Measurements from ENCODE around the gene PTPRG.

PTPRG gene

DNA sequence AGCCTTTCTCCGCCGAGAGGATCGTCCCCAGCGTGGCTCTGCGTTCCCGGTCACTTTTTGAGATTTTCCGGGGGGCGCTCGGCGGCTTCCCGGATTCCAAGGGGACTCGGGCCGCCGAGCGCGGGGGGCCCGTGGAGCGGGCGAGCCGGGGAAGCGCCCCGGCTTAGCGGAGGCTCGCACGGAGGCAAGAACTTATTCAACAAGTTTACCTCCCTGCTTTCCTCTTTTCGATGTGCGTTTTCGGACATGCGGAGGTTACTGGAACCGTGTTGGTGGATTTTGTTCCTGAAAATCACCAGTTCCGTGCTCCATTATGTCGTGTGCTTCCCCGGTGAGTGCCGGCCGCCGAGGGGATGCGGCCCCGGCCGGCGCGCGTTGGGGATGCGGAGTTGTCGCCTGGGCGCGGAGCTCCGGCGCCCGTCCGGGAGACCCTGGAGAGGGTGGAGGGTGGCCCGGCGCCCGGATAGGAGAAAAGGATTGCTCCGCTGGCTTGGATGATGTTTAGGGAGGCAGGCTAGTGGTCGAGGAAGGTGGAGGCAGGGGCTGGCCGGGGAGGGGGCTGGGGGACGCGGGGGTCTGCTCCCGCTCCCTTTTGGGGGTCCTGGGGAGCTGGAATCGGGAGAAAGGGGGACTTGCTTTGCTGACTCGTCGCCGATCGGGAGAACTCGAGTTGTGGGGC lies 810 bp downstream of the PTPRG start:
- peak in 18 of 58 donors; percentile 3 to 59 (median 33) for DNase-seq

DNA sequence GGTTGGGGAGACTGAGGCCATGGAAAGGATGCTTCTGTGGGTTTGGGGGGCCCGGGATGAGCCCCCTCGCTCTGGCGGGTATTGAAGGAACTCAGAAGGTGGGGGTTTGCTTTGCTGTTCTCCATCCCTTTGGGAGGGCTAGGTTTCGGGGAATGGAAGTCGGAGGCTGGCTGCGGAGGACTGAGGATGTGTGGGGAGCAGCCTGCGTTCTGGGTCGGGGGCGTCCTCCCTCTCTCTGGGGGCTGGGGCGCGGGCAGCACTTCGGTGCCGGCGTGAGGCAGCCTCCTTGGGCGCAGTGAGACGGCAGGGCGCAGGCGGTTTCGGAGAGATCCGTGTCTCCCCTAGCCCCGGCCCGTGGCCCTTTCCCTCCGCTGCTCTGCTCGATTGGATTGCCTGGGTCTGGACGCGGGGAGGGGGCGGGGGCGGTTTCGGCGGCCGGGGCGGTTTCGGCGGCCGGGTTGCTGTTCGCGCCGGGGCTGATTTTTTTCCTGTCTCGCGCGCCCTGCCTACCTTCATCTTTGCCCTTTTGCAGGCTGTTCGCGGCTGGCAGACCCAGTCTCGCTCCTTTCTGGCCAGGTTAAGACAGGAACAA lies 1.4 kb downstream of the PTPRG start:
- peak in 31 of 58 donors; percentile 1 to 54 (median 18) for DNase-seq

DNA sequence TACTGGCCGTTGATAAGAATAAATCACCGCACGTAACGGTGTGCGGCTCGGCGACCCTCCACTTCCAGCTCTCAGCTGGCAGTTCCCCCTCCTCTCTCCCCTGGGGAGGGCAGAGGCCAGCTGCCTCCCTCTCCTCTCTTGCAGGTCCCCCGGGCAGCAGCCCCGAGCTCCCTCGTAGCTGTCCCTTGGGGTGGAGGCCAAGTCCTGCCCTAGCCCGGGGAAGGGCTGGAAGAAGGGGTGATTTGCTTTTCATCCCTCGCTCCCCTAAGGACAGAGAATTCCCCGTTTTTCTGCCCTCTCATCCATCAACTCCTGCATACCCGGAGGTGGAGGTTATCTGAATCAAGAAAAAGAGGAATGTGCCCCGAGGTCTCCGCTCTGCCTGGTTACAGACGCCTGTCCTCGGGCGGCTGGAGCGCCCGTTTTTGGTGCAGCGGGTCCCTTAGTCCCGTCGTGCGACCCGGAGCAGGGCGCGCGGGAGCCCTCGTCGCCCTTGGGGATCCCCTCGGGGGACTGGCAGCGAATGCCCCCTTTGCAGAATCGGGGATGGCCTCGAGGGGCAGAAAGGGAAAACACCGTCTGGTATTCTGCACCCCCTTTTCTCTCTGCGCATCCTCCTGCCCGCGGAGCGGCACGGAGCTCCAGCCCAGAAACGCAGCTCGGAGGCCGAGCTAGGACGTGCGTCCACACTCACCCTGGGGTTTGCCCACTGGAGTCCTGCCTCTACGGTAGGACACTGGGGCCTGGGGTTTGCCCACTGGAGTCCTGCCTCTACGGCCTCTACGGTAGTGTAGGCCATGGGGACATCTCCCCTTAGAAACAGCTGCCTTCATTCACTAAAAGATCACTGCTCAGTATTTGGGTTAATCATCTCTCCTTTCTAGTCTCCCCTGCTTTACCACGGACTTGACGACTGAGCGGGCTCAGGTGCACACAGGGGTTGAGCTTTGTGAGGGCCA lies 2.2 kb downstream of the PTPRG start:
- peak in 21 of 58 donors; percentile 2 to 59 (median 34) for DNase-seq

DNA sequence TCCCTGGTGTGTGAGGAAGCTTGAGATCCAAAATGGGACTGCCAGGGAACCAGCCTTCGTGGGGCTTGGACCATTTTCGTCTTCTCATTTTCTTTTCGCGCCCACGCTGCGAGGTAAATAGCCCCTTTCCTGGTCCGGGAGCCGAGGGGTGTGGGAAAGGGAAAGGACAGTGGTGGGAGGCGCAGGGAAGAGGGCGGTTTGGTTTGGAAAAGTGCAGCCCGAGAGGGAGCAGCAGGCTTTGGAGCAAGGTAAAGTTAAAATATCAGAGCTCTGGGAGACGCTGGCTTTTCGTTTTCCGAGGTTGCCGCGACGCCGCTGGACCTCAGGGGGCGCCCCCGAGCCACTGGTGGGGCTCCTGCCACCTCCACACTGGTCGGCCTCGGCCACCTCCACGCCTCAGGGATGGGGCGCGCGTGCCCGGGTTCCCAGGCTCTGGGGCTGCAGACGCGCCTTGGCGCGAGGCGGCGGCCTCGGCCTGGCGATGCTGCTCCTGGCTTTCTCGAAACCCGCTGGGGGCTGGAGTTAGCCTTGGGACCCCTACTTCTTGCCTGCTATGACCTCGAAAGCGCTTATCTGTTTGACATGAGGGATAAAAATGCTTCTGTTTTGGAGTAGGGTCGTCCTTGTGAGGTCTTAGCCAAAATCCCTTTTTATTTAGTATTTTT lies 3.2 kb downstream of the PTPRG start:
- peak; percentile 17 to 89 (median 64) for DNase-seq

DNA sequence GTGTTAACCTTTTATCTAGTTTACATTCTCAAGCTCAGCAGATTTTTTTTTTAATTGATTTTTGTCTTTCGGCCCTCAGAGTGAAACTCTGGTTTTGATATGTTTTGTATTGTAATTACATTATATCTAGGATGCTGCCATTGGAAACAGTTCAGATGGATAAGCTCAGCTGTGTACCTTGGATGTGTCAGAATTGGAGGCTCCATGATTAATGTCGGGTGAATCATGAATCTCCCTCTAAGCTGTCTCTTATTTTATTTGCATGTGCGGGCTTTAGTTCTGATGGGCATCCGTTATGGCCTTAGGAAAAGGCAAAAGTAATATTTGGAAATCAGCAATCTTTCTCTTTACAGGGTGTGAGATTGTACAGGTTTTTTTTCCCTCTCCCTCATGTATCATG lies 4.2 kb downstream of the PTPRG start:
- DNase-seq = no peak

DNA sequence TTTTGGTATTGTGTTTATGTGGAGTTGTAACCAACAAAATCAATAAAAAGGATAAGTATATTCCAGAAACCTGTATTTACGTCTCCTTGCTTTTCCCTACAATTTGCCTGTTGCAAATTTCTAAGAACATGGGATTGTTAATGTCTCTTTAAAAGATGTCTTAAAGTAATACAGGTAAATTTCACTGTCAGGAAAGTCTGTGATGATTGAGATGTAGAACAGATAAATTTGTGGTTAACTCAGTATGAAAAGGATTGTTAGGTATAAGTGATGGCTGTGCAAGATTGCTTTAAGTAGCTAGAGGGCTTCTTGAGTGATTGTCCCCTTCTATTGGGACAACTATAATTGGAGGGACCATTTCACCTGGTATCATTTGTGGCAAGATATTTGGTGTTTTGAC lies 6.8 kb downstream of the PTPRG start:
- DNase-seq = no peak

DNA sequence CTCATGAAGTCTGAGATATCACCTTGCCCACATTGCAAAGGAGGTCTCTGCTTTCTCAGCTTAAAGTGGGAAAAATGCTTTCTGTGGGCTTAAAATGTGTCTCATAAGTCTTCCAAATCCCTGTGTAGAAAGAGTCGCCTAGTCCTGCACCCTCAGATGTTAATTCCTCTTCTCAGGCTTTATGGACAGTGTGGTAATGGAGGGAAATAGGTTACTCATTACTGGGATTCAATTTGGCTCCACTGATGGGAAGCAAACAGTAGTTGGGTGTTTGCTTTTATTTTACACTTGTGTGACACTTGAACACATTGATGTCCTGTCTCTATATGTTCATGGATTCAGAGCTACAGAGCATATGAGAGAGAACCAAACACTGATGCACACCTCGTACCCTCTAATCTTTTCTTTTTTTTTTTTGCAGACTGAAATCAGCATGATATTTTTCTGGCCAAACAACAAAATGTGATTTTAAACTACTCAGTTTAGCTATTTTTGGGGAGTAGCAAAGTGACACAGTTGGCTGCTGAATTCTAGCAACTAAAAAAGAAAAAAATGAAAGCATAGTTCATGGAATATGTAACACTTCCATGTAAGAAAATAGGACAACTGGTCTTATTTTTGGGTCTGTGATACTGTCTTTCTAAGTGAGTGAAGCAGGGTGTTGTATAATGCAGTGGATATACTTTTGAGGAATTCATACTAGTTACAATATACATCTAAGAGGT lies 8.6 kb downstream of the PTPRG start:
- no peak for DNase-seq

DNA sequence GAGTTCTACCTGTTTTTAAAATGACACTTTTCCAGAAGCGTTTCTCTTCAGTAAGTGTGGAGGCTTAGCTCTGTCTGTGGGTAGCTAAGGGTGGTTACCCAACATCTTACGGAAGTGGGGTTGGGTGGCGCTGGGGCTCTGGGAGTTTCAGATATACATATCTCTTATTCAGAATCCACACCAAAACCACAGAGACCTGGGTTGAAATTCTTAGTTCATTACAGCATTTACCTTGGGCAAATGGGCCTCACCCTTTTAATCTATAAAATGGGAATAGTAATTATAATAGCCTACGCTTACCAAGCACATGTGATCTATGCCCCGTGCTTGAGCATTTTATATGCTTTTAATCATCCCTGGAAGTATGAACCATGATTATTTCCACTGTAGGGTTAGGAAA lies 9.4 kb downstream of the PTPRG start:
- DNase-seq = no peak

DNA sequence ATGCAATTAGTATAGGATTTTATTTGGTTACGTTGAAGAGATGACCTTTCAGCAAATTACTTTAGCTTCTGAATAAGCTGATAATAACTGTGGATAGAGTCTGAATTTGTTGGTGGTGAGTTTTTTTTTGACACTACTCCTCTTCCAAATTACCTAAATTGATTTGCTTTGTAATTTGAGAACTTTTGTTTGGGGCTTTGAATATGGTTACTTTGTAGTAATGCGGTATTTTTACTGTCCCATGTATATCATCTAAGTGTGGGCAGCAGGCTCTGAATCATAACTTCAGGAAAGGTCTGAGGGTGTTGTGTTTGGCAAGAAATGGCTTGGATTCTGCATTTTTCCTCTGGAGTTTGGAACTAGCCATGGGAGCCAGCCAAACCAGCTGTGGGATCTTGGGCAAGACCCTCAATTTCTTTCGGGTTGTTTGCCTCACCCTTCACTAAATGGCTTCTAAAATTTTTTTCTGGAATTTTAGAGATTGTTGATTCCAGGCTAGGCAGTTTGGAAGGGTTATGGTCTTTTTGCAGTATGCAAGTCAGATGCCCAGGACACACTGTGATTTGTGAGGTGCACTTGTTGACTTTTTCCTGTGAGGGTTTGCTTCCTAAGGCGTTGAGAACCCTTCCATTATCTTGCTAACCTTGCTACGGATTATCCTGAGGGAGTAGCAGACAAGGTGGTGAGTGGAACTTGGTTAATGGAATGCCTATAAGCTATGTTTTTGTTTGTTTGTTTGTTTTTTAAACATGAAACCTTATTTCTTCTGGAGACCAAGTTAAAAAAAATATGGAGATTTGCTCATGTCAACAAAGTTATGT lies 10.4 kb downstream of the PTPRG start:
- DNase-seq = no peak

DNA sequence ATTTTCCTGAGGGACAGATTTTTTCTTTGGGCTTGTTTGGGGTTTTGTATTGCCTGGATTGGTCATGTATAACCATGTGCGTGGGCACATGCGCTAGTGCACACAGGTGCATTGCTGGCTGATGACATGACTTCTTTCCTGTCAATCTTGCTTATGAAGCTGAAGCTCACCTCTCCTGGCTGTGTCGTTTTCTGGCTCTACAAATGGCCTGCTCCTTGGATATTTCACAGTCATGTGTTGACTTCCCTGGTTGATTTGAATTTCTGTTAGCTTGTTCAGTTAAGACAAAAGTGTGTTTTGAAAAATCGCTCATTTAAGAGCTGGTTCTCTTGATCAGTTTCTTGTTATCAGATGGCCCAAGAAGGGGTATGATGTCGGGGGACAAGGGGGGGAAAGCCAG lies 11.5 kb downstream of the PTPRG start:
- DNase-seq = no peak

DNA sequence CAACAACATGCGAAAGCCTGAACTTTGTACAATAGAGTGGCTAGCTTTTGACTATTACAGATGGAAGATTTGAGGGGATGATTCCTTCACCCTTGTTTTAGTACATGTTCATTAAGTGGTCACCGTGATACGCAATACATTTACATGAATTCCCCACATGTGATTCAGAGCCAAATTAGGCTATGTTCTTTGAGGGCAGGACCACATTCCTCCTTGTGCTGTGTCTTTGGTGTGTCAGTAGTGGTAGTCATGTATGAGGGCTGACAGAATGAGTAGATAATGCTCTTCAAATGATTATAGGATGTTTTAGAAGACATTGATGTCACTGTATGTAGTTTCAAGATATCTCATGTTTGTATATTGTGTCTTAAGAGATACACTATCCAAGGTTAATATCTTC lies 12.1 kb downstream of the PTPRG start:
- no peak for DNase-seq

DNA sequence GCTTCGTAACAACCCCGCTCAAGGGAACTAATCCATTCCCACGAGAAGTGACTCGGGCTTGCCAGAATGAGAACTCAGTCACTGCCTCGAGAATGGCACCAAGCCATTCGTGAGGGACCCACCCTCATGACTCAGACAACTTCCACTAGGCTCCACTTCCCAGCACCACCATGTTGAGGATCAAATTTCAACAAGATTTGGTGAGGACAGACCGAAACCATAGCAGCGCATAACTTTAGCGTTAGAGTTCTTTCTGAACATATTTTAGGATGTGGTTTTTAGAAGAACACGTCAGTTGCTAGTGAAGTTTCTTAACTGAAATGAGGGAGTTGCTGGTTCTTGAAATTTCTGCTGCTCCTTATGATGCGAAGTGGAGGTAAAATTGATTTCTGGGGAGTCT lies 13.5 kb downstream of the PTPRG start:
- DNase-seq = no peak

DNA sequence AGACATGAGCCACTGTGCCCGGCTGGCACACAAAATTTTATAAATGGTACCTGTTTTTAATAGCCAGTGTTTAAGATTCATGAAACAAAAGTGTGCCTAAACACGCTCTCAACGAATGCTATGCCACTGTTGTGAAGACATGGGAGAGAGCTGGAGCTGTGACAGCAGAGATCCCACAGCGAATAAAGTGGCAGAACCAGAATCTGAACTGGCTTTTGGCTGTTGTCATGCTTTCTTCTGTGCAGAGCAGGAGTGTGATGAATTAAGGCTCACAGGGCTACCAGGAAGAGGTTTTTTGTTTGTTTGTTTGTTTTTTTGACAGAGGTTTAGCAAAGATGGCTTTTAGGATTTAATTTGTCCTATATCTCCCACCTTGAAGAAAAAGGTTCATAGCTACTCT lies 14.5 kb downstream of the PTPRG start:
- DNase-seq = no peak

DNA sequence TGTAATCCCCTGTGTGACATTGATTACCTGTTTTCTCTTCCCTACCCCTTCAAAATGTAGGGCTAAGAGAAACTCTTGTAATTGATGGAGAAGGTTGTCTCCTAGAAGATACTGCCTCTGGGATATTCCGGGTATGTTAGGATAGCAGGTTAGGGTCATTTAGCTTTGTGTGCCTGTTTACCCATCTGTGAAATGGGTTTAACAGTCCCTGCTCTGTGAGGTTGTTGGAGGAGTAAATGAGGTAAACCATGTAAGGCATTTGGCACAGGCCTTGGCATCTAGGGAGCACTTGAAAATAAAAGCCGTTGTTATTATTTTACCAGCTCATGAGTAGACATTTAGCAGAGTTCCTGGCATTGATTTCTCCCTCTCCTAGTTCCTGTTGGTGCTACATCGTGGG lies 16.4 kb downstream of the PTPRG start:
- DNase-seq = no peak

DNA sequence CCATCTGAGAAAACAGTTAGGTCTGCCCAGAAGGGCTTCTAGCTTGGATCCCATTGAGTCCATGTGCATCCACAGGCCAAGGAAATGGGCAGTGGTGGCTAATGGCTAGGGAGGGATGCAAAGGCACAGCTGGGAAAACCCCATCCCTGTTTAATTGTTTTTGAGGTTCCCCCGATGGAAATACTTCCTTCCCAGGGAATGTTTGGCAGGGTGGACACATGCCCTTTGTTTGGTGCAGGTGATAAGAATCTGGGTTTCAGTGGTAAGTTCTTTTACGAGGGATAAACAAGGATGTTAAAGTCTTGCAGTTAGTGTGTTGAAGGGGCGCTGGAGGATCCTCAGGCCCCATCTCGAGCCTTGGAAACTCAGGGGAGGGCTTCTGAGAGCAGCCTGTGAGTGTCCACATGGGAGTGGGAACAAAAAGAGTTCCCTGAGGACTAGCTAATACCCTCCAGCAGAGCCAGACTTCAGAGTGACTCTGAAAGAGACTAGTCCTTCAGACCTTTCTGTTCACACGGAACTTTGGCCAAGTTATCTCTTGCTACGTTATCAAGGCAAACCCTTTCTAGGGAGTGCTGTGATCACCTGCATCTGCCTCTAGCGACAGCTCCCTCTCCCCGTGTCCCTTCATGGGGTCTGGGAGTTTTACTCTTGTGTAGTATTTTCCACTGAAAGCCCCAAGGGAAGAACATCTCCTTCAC lies 17.4 kb downstream of the PTPRG start:
- no peak for DNase-seq

DNA sequence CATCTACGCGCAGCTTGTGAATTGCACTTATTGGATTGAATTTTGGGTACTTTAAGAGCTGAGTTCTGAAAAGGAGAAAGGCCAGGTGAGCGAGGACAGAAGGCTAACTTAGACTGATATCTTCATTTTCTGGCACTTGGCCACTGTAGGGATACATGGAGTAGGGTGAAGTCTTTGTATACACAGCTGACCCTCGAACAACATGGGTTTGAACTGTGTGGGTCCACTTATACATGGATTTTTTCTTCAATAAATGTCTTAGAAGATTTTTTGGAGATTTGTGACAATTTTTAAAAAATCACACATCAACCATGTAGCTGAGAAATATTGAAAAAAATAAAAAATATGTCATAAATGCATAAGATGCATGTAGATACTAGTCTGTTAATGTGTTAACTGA lies 18.3 kb downstream of the PTPRG start:
- DNase-seq = no peak

DNA sequence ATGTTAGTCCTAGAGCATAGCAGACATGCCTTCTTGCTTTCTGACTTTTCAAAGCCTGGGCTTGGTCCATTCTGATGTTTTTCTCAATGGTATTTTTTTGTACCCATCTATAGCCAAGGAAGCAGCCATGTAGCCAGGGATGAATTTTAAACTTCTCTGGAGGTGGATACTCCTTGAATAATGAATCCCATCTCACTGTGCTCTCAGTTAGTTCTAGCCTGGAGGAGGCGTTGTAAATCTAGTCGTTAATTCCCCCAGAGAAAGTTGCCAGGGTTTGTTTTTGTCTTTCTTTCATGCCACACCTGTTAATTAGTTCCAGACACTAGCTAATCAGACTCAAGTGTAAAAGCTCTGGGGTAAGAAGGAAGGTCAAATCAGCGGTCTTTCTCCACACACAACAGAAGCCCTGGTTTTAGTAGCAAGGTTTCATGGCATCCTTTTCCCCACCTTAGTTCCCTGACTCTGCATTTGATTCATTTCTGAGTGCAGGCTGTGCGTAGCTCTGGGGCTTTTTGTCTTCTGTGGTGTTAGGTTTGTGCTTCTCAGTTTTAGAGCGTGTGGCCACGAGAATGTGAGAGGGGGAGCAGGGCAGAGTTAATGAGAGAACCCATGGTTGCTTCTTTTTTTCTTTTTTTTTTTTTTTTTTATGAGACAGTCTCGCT lies 19.7 kb downstream of the PTPRG start:
- DNase-seq = no peak

DNA sequence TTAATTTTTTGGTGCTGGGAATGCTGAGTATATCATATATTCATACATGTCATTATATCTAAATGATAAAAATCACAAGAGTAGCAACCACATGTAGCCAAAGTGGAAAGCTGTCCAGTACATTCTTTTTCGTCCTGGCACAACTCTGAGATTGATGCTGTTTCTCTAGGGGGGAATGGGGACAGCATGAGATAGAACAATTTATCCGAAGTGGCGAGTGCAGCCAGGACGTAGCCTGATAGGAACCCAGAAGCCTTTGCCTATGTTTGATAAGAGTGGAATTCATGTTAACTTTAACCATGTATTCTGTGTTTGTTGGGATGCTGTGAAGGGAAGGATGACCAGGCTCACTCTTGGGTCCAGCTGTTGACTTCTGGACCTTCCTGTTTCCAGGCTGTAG lies 20.9 kb downstream of the PTPRG start:
- no peak for DNase-seq

DNA sequence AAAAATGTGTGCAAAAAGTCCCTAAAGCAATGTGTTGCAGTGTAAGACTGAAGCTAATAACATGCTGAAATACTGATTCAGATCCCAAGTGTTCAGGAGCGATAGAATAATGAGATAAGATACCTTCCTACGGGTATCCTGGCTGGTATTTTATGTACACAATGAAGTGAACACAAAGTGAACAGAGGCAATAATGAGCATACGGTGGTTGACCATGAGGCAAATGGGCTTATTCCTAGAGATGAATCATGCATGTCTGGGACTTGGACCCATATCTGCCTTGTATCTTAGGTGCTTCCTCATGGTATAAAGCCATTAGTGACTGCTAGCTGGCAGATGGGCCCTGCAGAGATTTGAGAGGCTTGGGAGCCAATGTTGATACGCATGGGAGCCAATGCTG lies 21.5 kb downstream of the PTPRG start:
- no peak for DNase-seq

Data from anterior cingulate cortex (tissue), 58 donors.